NCI-H526 (cell line): ENCODE results near the gene C17orf58.
A peak's percentile ranks its signal among the peaks of the same experiment; 100 is the strongest.
"Not testable (repeated sequence)": the region's sequence is repeated elsewhere in the genome, so short reads cannot be mapped to it uniquely, and the experiment has no call there.

ENCODE experiments used
- DNase-seq, 2 experiments: peaks; one replicate each; lab custom pipeline; 2025; lab: John Stamatoyannopoulos, UW

Gene C17orf58

GRCh38 chr17:68004201-68004600, 7.9 kb upstream of the C17orf58 start:
- DNase-seq: no peak

GRCh38 chr17:67999291-67999911, 3.1 kb upstream of the C17orf58 start:
- no peak for DNase-seq

GRCh38 chr17:67998466-67998865, 2.2 kb upstream of the C17orf58 start:
- no peak for DNase-seq

- peak; percentile 45 to 56 for DNase-seq
Measured at GRCh38 chr17:67995570-67996263, 552 bp downstream of the C17orf58 start.

GRCh38 chr17:67994817-67995569, 1.3 kb downstream of the C17orf58 start:
- DNase-seq: no peak

- DNase-seq: peak in 1 of 2 experiments; percentile 59
Measured at GRCh38 chr17:67993998-67994361, 2.3 kb downstream of the C17orf58 start.

- peak; percentile 57 to 94 for DNase-seq
Measured at GRCh38 chr17:67993153-67993997, 2.9 kb downstream of the C17orf58 start.

- peak in 1 of 2 experiments; percentile 37 for DNase-seq
Measured at GRCh38 chr17:67992548-67993152, 3.6 kb downstream of the C17orf58 start.

- no peak for DNase-seq
Measured at GRCh38 chr17:67990909-67991308, 5.4 kb downstream of the C17orf58 start.

GRCh38 chr17:67983383-67983688, 12.9 kb downstream of the C17orf58 start:
- no peak for DNase-seq

GRCh38 chr17:67982686-67983382, 13.4 kb downstream of the C17orf58 start:
- DNase-seq: peak in 1 of 2 experiments; percentile 14

- DNase-seq: no peak
Measured at GRCh38 chr17:67982034-67982640, 14.1 kb downstream of the C17orf58 start.

GRCh38 chr17:67980883-67981282, 15.4 kb downstream of the C17orf58 start:
- DNase-seq: not testable (repeated sequence)

- DNase-seq: peak in 1 of 2 experiments; percentile 43
Measured at GRCh38 chr17:67980456-67980855, 15.8 kb downstream of the C17orf58 start.

GRCh38 chr17:67976306-67976705, 20.0 kb downstream of the C17orf58 start:
- not testable (repeated sequence) for DNase-seq

GRCh38 chr17:67974598-67975066, 21.6 kb downstream of the C17orf58 start:
- DNase-seq: no peak

GRCh38 chr17:67974185-67974584, 22.1 kb downstream of the C17orf58 start:
- no peak for DNase-seq

GRCh38 chr17:67970783-67971182, 25.5 kb downstream of the C17orf58 start:
- no peak for DNase-seq

- DNase-seq: peak; percentile 27 to 78
Measured at GRCh38 chr17:67963145-67963572, 33.1 kb downstream of the C17orf58 start.

- DNase-seq: not testable (repeated sequence)
Measured at GRCh38 chr17:67962156-67962555, 34.1 kb downstream of the C17orf58 start.
